ENCODE measurements around the gene CAV1.

Gene CAV1

DNA sequence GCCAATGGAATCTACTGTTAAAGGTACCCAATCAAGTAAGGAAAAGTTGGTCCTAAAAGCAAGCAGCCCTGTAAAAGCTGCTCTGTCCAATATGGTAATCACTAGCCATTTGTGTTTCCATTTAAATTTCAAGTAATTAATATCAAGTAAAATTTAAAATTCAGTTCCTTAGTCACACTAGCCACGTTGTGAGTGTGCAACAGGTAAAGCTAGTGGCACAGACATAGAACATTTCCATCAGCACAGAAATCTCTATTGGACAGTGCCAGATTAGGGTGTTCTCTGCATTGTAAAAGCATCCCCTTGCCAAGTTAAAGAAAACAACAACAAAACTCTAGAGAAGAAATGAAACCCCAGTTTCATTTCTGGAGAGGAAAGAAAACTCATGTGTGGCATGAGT lies 4.4 kb downstream of the CAV1 start:
- in situ Hi-C loops (cut with MboI; ENCODE audit: low sequenced_read_pairs): no loop called here

DNA sequence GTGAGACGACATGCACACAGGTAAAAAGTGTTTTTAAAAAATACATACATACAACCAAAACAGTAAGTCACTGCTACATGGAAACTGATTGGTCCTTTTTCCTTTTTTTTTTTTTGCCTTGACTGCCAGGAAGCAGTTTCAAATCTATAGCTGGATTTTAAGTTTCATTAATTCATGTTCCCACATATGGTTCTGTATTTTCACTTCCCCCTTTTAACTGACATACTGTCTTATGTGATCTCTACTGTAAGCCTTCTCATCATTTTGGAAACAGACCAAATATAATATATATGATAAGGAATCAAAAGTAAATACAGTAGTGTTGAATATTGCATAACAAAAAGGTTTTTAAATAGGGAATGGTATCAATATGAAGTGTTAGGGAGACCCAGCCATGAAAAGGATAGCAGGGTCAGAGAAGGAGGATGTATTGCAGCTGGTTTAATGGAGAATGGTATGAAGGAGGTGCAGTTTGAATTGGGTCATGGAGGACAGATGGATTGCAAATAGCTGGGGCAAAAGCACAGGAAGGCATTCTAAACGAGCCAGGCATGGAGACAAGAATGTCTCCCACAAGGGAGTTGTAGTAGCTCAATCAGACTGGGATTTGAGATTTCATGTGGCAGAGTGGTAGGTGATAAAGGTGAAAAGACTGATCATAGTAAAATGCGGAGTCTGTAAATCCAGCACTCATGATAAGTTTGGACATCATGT lies 5.4 kb downstream of the CAV1 start:
- in situ Hi-C loops (cut with MboI; ENCODE audit: low sequenced_read_pairs): no loop called here

DNA sequence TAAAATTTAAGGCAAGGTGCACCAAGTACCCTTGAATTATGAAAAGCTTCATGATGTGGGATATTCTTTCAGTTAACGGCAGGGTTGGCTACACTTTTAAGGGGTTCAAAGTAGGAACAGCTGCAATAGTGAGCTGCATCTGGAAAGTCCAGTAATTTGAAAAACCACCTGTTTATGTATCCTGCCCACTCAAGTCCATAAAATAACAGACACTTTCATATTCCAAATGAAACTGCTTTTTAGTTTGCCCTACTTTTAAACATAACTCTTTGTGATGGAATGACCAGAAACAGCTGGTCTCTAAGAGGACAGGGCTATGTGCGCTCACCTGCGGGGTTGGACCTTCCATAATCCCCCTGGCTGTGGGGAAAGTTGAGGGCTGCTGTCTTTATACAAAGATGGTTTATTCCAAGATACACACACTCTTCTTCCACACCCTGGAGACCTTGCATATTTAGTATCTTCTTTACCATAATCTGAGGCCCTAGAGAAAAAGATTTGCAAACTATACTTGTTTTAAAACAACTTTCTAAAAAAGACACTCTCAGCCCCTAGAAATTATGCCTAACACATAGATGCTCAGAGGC lies 7.4 kb downstream of the CAV1 start:
- in situ Hi-C loops (cut with MboI; ENCODE audit: low sequenced_read_pairs): no loop called here

DNA sequence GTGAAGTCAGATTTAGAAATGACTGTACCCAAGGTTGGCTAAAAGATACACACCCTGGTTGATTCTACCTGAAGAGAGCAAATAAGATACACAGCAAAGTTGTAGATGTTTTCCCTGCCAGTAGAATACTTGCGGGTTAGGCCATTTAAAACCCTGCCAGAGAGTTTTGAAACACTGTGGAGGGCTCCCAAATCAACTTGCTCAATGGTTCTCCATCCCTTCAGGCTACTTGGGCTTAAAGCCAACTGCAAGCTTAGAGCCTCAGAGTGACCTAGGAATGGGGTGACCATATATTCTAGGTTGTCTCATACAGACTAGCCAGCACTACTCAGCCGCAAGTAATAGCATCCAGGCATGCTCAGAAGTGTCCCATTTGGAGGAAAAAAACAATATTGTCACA lies 10.0 kb downstream of the CAV1 start:
- in situ Hi-C loops (cut with MboI; ENCODE audit: low sequenced_read_pairs): no loop called here

DNA sequence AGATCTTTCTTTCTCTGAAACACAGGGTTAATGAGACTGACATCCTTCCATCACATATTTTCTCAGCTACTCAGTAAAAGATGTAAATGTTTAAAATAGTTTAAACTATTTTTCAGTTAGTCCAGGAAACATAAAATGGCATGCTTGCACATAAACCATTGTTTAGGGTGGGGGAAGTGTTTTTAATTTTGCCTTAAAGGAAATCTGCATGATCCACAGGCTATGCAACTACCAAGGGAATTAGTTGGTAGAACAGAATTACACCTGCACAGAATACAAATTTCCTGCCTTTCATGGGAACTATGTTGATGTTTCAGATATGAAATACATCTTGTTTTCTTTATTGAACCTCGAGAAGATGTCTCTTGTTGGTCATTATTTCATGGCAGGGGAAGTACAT lies 10.6 kb downstream of the CAV1 start:
- in situ Hi-C loops (cut with MboI; ENCODE audit: low sequenced_read_pairs): no loop called here

DNA sequence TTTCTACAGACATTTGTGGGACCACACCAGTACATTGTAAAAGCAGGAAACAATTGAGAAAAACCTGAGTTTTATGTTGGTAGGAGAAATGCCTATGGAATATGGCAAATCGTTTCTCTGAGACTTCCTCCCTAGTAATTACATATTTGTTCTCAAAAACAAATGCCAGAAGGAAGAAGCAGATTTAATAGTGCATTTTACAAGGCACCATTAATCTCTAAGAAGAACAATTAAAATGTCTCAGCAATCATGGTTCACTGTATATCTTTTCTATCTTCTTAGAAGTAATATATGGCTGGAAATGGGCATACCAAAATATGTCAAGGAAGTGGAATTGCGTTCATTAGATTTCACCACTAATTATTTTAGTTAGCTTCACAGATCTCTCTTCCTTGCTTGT lies 13.3 kb downstream of the CAV1 start:
- in situ Hi-C loops (cut with MboI; ENCODE audit: low sequenced_read_pairs): no loop called here

DNA sequence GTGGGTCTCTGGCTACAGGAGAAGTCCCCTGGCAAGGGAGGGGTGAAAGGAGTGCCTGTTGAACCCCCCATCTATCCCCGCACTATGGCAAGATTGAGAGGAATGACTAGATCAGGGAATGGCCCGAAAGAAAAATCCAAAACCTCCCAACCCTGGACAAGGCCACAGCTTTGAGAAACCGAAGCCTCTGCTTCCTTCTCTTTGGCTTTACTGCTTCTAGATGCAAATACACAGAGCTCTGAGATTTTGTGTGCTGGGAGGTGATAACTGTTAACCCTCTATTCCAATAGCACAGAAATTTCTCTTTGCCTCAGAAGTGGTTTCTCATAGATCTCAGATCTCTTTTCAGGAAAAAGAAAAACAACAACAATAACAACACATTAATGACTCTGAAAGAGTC lies 15.0 kb downstream of the CAV1 start:
- in situ Hi-C loops (cut with MboI; ENCODE audit: low sequenced_read_pairs): no loop called here

DNA sequence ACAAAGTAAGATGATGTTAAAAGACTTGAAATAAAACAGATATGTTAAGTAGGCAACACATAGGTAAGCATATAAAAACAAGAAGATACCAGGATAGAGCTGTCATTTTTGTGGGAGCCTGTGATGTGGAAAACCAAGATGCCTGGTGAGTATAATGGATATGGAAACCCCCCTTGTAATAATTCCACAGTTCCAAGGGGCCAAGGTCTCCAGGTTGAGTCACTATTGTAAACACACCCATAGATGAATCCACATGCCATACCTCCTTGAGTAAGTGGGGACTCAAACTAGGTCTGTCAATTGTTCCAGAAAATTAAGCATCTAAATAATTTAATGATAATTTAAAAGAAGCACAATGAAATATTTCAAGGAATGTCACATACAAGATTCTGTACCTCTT lies 15.9 kb downstream of the CAV1 start:
- in situ Hi-C loops (cut with MboI; ENCODE audit: low sequenced_read_pairs): no loop called here

DNA sequence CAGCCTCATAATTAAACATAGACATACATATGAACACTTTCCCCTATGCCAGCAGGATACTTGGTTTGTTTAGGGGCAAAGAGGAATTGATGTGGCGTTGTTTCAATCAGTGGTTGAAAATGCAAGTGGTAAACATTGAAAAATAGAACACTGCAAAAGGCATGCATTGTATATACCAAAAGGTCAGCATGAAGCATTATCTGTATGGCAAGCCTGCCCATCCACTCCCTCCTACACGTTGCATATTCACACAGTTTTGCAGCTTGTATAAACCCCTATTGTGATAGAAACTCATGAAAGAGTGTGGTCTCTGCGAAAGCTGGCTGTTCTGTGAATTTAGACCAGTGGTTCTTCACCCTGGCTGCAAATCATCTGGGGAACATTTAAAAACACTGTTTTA lies 17.1 kb downstream of the CAV1 start:
- in situ Hi-C loops (cut with MboI; ENCODE audit: low sequenced_read_pairs): no loop called here

DNA sequence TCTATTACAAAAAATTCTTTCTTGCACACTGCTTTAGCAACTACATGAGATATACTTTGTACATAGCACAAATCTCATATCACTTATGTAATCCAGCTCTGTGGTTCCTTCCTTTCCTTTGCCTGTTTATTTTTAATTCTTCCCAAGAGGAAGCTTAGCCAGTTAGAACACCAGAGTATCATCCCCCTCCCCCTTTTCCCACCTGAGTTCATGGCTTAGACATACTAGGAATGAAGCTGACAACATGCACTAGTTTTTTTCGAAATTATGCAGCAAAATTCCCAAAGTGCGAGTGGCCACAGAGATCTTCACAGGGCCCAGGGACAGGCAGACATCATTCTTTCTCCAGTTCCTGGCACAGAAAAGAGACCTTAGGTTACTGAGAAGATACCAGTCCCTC lies 17.8 kb downstream of the CAV1 start:
- in situ Hi-C loops (cut with MboI; ENCODE audit: low sequenced_read_pairs): no loop called here

DNA sequence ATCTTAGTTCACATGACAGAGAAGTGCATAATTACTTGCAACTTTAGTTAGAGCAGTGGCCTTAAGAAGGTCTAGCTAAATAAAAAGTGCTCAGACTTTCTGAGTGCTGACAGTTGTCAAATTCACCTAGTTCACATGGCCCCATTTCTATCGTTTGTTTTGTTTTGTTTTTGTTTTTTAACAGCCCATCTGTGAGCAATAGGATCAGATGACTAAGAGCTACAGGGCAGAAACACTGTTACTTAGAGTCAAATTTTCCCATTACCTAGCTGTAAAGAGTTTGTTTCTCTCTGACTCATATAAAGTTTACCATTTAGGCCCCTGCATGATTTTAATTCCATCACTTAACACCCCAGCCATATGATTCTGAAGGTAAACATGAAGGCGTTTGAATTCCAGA lies 18.8 kb downstream of the CAV1 start:
- in situ Hi-C loops (cut with MboI; ENCODE audit: low sequenced_read_pairs): no loop called here

DNA sequence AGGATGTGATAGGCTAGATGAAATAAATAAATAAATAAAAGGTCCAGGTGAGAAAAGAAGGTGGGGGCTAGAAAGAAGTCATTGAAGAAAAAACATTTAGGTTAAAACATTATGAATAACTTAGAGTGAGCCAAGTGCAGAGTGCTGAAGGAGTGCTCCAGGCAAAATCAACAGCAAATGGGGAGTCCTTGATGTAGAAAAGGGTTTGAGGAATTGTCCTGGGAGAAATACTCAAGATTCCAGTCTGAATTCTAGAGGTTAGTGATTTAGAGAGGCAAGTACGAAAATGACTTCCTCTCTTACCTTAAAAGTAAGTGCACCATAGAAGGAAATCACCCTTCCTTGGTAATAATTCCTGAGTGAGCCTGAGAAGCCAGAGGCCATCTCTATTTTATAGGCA lies 19.7 kb downstream of the CAV1 start:
- in situ Hi-C loops (cut with MboI; ENCODE audit: low sequenced_read_pairs): no loop called here

DNA sequence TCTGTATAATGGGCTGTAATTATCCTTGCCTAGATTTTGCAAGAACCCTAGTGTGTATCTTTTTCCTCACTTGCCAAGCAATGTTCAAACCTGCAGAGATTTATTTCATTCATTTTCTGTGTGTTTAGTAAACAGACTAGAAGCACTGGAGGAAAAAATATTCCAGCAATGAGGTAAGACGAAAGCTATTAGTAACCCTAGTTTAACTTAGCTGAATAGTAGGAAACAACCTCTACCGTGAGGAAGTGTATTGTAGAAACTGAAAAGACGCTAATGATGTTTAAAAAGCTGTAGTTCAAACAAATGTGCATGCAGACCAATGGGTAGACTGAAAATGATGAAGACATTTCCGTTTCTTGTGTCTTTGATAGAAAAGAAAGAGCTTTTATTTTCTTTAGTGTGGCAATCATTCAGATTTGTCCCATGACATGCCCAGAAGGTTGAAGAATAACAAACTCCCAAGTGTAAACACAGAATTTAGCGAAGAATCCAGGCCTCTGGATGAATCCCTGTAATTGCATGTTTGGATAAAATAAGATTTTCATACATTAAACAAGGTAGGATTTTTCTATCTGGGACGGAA lies 20.7 kb downstream of the CAV1 start:
- in situ Hi-C loops (cut with MboI; ENCODE audit: low sequenced_read_pairs): no loop called here

DNA sequence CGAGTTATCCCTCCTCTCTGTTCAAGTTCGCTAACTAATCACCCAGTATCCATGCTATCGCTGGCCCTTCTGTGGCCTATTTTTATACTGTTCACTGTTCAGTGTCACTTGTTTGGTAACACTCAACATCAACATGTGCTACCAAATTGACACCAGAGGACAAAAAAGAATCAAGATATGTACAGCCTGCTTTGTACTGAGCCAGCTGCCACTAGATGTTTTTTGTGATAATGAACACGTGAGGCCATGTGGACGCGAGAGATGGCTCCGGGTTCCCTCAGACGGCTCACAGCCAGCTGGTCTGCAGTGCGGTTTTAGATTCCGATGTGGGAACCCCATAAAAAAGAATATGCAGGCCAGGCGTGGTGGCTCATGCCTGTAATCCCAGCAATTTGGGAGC lies 21.2 kb downstream of the CAV1 start:
- in situ Hi-C loops (cut with MboI; ENCODE audit: low sequenced_read_pairs): no loop called here

DNA sequence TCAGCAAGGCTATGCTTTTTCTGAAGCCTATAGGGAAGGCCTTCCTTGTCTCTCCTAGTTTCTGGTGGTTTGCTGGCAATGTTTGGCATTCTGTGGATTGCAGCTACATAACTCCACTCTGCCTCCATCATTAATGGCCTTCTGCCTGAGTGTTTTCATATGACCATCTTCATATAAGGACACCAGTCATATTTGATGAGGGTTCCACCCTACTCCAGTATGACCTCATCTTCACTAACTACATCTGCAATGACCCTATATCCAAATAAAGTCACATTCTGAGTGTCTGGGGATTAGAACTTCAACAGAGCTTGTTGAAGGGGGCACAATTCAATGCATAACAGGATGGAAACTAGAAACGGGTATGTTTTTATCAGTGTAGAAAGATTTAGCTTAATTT lies 22.1 kb downstream of the CAV1 start:
- in situ Hi-C loops (cut with MboI; ENCODE audit: low sequenced_read_pairs): no loop called here

DNA sequence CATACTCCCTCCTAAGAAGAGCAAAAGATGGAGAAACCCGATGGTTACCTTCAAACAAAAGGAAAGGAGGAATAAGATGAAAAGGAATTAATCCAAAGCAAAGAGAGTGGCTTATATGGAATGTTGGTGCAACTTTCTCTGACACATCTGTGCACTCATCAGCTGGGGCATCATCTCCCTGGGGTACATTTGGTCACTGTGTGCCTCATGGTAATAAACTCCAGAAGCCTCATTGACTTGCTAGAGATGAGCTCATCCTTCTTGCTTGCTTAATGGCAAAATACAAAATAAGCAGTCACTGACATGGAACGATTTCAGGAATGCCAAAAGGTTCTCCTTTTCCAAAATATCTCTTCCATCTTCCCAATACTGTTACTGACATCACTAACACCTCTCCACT lies 22.5 kb downstream of the CAV1 start:
- in situ Hi-C loops (cut with MboI; ENCODE audit: low sequenced_read_pairs): no loop called here

DNA sequence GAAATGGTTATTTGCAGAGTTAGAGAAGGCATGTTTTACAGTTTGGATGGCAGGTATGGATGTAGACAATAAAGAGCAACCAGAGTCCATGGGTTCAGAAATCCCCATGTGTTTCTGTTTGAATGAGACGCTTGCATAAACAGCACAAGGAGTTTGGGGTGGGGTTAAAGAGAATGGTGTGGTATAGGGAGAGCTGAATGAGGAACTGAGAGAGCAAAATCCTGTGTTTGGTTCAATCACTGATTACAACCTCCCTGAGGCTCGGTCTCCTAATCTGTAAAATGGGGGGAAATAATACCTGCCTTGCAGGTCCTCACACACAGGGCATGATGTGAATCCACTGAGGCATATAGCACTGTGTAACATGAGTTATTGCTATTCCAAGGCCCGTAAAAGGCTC lies 23.7 kb downstream of the CAV1 start:
- in situ Hi-C loops (cut with MboI; ENCODE audit: low sequenced_read_pairs): no loop called here

DNA sequence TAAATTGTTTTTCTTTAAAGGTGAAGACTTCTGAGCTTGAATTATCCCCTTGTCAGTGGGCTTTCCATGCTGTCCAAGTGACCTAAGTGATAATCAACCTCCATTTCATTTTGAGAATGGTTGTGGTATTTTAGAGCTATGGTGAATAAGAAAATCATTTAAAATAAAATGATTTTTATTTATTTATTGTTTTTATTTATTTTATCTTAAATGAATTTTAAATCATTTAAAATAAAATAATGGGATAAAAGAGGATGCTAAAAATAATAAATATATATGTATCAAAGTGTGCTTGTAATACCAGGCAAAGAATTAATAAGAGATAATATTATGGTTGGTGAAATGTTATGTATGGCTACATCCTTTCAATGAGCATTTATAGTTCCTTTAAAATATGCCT lies 24.5 kb downstream of the CAV1 start:
- in situ Hi-C loops (cut with MboI; ENCODE audit: low sequenced_read_pairs): no loop called here

DNA sequence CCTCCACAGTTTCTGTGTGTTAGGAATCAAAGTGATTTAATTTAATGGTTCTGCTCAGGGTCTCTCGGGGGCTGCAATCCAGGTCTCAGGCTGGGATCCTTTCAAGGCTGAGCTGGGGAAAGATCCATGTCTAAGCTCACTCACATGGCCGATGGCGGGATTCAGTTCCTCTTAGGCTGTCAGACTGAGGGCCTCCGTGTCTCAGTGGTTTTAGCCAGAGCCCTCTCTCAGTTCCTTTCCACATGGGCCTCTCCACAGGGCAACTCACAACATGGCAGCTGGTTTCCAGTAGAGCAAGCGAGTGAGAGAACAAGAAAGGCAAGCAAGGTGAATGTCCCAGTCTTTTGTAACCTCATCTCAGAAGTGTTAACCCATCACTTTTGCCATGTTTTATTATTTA lies 26.9 kb downstream of the CAV1 start:
- in situ Hi-C loops (cut with MboI; ENCODE audit: low sequenced_read_pairs): no loop called here

DNA sequence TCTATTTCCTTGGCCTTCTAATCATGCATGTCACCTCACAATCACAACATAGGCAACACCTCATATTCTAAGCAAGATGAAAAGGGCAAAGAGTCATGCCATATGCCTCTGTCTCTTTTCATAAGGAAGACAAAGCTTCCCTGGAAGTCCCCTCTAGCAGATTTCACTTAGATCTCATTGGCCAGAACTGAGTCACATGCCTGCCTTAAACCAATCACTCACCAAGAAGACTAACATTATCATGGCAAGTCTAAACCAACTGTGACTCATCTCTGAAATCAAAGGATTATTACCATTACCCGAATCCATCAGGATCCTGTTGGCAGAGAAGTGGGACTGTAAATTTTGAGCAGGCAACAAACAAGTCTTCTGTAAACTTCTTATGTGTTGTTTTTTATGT lies 27.8 kb downstream of the CAV1 start:
- in situ Hi-C loops (cut with MboI; ENCODE audit: low sequenced_read_pairs): no loop called here

DNA sequence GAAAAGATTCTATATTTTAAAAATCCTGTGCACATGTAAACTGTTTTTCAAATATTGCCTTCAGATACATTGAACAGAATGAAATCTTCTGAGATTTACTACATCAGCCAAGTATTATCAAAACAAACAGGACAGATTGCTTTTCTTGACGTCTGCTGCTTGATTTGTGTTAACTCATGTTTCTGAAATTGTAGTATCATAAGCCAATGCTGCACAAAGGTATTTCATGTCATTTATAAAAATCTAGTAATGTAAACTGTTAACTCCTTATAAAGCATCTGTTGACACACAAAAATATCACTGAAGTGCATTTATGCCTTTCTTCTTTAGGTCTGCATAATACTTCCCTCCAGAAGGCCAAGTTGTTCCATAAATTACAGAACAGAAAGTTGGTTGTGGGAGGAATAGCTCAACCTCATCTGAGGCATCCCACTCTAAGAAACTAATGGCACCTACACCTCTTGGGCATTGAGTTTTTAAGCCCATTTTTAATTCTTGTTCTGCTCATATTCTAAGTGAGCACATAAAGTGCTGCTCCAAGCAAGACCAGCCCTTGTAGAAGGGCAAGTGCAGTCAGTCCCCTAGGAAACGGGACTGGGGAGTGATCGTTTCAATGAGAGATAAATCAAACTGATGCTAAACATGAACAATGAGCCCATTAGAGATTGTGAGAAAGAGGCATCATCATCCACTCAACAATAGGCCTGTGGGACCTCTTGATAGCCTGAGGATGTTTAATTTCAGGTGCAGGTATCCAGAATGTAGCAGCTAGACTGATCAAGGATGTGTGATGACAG lies 28.5 kb downstream of the CAV1 start:
- in situ Hi-C loops (cut with MboI; ENCODE audit: low sequenced_read_pairs): no loop called here

DNA sequence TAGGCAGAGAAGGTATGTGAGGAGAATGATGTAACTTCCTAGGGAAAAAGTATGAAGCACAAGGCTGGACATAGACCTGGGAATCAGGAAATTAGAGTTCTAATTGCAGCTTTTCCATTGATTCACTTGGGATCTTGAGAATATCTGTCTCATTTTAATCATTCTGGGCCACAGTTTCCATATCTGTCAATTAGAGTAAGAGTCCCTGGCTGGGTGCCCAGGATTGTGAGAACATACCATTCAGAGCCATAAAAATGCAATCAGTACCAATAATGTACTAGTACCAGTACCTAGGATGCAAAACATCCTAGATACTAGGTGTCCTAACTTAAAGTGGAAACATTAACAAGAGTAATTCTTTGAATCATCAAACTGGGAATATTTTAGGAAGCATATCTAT lies 29.6 kb downstream of the CAV1 start:
- in situ Hi-C loops (cut with MboI; ENCODE audit: low sequenced_read_pairs): no loop called here
